ENCODE results near the gene EIF4G1.

The EIF4G1 gene

DNA sequence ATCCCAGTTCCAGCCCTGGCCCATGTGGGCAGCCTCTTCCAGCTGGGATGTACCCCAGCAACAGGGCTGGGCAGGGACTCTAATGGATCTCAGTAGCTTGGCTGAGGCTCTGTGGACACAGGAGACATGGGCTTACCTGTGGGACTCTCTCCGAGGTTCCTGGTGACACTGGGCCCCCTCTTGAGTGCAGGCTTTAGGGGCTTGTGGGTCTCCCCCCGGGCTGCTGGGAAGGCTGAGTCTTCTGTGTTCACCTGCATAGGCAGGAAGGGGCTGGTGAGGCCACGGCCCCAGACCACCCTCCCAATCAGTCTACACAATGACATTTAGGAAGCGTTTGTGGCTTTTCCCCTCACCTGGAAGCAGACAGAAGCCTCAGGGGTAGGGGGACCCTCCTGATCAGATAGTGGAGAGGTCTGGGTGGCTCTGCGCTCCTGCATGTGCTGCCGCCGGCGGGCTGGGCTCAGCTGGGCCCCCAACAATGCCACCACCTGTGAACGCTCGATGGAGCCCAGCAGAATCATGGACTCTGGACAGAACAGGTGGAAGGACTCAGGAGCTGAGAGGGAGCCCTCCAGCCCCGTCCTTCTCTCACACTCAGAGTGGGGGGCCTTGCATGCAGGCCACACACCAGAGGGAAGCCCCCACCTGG, 38.6 kb downstream of the EIF4G1 start:
- DNase-seq, result no peak

DNA sequence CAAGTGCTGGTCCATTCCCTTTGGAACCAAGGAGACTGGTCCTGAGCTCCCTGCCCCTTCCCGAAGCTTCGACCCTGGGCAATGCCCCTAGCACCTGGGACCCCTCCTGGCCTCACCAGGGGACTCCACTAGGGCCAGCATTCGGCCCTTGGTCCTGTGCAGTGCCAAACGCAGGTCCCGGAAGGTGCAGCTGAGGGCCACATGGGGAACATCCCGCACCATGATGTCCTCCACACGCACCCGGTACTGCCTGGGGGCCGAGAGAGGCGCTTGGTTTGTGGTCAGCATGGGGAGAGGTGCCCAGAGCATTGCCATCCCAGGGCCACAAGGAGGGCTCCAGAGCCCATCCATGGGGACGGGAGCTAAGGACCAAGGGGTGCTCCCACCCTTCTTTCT, 39.1 kb downstream of the EIF4G1 start:
- no peak for DNase-seq

DNA sequence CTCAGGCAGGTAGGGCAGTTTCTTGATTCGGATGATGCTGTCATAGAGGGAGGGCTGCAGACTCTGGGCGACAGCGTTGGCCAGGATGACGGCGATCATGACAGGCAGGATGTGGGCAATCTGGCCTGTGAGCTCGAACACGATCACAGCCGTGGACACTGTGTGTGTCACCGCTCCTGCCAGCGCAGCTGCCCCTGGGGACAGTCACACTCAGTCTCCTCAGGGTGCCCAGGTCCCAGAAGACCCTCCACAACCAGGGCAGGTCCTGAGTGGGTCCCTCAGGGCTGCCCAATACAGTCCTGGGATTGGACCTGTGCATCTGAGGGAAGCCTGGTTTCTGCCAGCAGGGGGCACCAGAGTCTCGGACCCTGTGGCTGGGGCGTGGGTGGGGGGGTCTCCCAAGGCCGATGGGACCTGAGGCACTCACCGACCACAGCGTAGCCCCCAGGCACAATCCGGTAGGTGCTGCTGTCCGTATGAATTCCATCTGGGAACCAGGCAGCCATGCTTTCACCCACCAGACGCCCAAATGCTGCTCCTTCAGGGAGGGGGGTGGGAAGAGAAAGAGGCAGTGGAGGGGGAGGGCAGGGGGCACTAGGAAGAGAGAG, 39.8 kb downstream of the EIF4G1 start:
- no peak for DNase-seq

DNA sequence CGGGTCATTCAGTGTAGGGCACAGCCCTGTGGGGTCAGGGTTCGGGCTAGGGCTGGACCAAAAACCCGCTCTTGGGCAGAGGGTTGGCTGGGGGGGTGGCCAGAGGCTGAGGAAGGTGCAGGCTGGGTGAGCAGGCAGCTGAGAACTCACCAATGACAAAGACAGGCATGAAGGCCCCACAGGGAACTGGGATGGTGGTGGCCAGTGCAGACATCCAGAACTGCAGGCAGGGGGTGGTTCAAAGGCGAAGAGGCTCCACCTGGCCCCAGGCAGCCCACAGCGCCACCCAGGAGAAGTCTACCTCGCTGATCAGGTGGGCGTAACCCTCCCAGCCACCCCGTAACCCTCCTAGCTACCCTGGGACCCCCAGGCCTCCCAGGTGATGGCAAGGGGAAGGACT, 40.3 kb downstream of the EIF4G1 start:
- no peak for DNase-seq

DNA sequence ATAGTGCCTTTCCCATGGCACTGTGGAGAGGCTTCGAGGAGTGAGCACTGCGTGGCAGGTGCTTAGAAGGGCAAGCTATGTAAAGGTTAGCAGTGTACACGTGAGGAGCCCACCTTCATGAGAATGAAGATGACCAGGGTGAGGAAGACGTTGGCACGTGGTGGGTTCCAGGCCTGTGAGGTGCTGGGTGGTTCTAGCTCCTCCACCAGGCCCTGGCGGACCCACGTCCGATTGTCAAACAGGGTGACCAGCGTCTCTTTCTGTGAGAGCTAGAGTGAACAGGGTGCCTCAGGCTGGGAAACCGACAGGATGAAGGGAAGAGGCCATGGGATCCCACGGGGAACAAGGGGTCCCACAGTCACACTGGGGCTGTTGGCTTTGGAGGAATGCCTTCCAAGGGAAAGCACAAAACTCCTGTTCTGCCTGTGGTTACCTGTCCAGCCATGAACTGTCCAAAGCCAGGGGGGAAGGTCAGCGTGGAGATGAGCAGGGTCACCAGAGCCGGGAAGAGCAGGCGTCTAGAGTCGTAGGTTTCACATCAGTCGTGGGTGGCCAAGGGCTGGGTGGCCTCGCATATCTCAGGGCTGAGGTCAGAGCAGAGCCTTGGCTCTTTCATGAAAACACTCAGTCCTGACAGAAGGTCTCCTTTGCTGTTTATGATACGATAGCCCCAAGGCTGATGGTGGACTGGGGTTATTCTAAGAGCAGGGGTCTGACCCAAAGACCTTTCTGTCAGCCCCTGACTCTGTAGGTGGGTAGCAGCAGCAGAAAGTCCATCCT, 41.0 kb downstream of the EIF4G1 start:
- no peak for DNase-seq

DNA sequence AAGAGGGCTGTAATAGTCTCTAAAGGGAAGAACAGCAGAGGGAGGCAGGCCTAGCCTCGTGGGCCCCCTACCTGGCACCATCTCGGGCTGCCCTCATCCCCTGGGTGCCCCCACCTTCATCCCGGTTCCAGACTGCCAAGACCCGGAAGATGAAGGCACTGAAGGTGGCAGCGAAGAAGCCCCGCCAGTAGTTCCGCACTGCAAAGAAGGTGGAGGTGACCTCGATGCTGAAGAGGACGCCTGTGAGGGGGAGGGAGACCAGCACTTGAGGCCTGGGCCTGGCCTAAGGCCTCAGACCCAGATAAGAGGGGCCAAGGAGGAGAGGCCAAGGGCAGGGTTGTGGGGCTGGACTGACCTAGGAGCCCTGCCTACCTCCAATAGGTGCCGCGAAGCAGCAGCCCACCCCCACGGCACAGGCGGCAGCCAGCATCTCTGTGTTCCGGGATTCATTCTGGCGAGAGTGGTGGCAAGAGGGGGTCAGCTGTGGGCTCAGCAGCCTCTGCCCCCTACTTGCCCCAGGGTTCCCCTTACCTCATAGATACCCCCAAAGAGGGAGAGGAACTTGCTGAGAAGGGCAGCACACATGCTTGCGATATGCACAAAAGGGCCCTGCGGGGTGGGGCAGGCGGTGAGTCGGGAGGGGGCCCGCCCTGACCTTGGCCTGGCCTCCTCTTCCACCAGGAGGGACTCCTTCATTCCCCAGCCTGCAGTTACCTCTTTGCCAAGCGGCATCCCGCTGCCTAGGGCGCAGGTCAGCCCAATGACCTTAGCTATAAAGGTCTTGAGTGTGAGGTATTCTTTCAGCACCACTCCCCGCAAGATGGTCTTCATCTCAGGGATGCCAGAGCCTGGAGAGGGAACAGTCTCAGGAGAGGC, 43.1 kb downstream of the EIF4G1 start:
- DNase-seq, result no peak

DNA sequence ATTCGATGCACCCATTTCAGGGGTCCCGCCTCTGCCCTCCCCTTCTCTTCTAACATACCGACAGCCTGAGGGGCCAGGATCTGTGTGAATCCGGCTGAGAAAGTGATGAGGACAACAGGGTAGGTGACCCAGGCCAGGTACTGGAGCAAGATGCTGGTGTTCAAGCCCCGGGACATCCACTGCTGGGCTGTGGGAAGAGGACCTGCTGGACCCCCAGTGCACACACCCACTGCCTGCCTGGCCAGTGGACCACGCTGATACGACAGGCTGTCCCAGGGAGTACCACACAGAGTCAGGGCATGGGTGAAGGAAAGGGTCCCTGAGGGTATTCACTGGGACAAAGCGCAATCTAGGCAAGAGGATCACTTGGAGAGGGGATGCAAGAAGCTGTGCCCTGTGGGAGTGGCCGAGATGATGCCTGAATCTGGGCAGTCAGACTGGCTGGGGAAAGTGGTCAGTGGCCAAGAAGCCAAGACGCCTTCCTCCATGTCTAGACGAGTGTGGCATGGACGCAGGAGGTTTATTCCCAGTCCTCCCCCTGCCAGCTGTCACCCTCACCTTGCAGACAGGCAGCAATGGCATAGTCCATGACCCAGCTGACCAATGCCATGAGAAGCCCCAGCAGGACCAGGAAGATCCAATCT, 43.8 kb downstream of the EIF4G1 start:
- DNase-seq, result no peak

DNA sequence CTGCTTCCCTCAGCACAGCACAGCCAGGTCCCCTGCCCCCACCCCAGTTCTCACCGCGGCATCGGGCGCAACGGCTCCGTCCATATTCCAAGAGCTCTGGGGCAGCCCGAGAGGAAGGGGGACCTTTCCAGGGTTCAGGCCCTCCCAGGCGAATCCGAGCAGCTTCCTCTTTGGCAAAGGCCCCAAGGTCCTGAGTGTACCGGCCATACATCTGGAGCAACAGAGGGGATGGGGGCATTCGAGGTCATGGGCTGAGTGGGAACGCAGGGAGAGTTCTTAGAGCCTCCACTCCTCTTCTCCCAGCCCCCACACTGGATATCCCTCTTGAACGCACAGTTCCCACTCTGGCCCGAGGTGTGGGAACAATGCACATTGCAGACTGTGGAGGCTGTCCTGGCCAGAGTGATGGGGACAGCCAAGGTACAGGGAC, 44.5 kb downstream of the EIF4G1 start:
- DNase-seq, result no peak

DNA sequence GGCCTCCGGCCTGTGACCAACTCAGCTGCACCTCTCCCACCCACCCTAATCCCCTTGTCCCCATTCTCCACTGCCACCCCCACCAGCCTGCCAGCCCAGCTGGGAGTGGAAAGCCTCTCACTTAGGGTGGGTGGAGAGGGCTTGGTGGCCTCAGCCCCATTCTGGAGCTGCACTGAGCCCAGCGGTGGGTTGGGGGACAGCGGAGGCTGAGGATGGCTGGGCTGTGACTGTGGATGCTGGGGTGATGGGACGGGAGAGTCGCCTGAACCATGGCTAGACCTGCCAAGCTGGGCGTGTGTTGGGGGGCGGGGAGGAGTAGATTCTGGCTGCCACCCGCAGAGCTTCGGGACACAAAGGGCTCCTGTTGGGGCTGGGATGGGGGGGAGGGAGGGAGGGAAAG, 45.2 kb downstream of the EIF4G1 start:
- no peak for DNase-seq

DNA sequence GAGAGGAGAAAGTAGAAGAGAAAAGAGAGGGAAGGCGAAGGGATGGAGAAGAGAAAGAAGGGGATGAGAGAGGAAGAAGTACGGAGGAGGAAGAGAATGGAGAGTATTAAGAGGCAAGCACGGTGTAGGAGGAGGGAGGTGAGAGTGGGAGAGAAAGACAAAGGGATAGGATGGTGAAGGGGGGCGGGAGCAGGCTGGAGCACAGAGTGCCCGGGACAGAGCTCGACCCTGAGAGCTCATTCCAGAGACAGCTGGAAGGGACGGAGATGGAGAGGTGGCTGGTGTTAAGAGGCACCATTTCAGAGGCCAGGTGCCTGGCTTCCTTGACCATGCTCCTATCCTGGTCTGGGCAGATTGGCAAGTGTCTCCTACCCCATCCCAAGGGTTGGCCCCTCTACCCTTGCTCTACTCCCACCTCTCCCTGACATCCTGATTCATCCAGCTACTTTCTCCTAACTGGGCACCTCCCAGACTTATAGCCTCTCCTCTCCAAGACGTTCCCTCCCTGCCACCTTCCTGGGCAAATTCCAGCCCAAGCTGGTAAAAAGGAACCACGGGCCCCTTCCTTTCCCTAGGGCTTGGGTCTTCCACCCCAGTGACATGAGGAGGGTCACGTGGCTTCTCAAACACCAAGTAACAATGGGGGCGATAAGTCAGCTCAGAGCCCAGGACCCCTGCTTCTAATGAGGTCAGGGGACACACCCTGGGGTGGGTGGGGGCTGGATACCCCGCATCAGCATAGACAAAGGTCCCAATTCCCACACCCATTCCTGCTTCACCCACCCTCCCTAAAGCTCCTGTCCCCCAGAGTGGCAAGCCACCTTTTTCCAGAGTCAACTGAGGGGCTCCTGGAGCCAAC, 45.9 kb downstream of the EIF4G1 start:
- DNase-seq, result no peak

DNA sequence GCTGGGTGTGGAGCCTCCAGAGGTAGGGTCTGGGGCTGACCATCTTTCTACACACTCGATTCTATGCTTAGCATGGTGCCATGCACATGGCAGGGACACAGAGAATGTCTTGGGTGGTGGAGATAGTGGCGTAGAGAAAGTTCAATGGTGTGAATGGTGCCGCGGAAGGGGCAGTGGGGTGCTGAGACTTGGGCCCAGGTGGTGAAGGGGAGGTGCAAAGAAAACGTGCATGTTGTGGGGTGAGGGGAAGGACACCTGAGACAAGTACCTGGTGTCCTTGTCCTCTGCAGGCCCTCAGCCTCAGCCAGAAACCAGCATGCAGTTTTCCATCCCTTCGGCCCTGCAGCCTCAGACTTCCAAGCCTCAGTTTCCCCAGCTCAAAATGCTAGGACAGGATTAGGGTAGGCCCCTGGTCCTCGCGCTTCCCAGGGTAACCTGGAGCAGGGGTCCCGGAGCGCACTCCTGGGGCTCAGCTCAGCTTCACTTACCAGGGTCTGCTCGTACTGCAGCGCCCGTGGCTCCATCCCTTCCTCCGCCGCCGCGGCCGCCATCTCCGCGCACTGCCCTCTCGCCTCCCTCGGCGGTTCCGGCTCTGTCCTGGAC, 46.6 kb downstream of the EIF4G1 start:
- no peak for DNase-seq

DNA sequence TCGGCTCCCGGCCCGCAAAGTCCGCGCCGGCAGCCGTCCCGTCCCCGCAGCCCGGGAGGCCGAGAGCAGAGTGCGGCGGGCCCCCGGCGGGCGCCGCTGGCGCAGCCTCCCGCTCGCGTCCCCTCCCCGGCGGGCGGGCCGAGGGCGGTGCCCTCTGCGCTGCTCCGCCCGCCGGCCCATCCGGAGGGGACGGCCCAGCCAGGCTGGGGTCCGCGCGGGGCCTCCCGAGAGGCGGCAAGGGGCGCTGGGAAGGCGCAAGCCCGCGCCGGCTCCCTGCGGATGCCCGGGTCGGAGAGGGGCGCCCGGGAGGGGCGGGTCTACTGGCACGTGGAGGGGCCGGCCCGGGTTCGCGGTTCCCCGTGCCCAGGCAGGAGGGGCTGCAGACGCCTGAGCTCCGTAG, 47.1 kb downstream of the EIF4G1 start, which contains the start of the genes CLCN2 and POLR2H:
Gene CLCN2 (minus strand): TSS at position 74 of the 400 bp plus-strand sequence. CDS start 126 bp downstream, outside the sequence.
Gene POLR2H (plus strand): TSS at position 179 of the 400 bp plus-strand sequence. CDS start 1,783 bp downstream, outside the sequence.
- DNase-seq, result peak; percentile 36

DNA sequence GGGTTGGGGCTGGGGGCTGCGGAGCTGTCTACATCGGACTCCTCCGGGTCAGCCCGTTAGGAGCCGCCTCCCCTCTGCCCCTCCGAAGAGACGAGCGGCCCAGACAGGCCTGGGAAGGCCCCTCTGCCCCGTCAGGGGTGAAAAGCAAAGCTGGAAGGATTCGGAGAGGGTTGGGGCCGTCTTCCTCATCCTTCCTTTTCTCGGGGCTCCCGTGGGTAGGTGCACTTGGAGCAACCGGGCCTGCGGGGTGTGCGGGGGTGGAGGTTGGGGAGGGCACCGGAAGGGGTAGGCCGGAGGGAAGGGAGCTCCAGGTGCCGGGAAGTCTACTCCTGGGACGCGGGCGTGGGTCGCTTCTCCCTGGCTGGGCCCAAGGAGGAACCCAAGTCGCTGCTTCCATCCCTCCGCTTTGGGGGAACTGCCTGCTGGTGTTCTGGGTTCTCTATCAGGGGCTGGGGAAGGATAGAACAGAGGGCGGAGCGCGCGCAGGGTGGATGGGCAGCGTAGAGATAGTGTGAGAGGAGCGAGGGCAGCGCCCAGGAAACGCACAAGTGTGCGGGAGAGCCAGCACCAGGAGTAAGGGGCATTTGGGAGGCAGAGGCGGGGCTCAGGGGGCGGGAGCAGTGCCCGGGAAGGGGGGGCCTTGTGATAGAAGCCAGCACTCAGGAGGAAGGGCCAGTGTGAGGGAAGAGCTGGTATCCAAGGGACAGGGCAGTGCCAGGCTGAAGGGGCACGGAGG, 47.7 kb downstream of the EIF4G1 start:
- DNase-seq, result peak; percentile 77

DNA sequence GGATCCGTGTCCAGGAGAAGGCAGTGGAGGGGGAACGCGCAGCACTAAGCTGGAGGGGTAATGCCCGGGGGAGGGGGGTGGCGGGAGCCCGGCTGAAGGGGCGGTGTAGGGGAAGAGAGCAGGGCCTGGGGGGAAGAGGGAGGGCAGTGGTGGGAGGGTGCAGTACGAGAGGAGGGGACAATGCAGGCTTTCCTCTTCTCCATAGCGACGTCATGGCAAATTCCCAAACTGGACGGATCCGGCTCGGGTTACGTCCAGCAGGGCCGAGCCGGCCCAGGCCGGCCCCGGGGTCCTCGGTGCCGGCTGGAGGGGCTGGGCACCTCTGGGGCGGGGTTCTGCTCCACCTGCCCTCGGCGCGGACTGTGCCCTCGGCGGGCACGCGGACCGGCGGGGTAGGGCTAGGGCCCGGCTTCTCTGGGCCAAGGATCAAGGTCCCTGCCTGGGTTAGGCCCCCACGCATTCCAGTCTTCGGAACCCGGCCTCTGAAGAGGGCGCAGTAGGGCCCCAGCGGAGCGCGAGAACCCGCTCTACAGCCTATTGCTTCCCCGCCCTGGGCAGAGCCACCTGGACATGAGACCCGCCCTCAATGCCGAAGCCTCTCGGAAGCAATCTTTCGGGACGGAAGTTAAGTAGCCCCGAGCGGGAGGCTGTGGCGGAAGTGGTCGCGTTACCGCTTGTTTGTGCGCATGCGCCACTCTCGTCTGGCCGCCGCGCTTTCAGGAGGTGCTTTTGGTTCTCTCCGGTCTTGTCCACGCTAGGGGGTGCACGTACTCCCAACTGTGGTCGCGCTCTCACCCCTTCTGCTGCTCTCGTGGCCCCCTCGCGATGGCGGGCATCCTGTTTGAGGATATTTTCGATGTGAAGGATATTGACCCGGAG, 48.5 kb downstream of the EIF4G1 start:
- DNase-seq, result peak; percentile 97

DNA sequence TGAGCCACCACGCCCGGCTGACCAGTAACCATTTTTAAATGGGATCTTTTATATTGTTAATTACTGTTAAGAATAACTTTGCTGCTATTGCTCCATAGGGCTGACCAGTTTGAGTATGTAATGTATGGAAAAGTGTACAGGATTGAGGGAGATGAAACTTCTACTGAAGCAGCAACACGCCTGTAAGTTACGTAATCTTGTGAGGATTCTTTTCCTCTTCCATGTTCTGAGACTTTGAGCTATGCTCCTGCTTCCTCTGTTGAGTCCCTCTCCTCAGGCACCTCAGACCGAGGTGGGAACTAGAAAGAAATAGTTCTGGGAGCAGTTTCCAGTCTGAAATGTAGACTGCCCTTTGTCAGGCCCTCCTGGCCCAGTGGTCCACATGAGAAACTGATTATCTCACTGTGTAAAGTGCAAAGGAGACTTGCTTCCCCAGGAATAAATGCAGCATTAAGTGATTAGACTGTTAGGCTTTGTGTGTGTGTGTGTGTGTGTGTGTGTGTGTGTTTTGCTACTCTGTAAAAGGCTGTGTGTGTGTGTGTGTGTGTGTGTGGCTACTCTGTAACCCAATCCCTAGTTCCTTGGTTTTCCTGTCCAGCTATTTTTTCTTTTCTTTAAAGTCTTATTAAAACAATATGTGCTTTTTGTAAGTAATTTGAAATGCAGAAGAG, 52.3 kb downstream of the EIF4G1 start:
- DNase-seq, result no peak

DNA sequence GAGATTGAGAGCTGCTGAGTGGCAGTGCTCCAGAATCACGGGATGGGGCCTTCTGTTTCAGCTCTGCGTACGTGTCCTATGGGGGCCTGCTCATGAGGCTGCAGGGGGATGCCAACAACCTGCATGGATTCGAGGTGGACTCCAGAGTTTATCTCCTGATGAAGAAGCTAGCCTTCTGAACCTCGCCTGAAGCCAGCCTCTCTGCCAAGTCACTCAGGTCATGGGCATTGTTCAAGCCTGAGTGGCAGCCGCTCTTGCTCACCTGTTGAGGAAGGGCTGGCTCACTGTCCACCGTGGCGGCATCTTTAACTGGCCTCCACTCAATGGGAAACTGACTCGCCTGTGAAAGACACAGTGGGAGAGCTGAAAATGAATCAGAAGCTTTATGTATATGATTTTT, 53.7 kb downstream of the EIF4G1 start:
- no peak for DNase-seq

DNA sequence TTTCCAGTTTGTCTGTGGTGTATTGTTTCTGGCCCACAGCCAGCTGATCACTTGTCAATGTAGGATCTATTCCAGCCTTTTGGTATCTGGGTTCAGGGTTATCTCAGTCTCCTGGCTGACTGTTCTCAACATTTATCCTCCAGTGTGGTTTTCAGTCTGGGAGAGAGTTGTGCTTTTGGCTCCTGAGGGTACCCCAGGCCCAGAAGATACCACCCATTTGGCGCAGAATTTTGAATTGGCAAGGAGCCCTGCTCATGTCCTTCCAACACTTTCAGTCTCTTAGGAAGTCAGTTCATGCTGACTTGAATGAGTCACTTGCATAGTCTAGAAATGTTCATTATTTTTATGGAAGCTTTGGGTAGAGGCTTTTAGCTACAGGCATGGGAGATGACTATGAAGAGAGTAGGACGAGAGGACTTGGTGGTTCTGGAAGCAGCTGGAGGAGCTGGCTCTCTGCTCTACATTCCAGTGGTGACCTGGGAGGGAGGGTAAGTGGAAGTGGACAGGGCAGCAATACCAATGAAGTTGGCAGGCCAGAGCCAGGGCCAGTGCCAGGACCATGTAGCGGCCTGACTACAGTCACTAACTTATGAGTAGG, 54.3 kb downstream of the EIF4G1 start:
- DNase-seq, result no peak

DNA sequence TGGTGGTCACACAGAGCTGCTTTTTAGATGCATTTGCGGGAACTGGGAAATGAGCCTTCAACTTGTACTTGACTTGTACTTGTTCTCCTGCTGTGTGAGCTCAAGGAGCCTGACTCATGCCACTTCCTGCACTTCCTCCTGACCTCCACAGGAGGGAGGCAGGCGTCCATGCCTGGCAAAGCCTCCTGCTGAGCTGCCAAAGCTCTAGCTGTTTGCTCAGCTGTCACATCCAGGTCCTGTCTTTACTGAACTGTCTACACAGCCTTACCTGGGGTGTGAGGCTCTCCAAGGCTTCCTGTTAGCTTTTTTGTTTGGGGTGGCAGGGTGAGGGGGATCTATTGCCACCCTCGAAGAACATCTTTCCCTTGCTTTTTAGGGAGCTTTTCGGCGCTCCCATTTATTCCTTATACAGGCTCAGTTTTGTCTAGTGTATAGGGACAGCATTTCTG, 57.2 kb downstream of the EIF4G1 start:
- DNase-seq, result peak; percentile 62

Measured in NCI-H2227 treated with DMSO at 0.1 percent for 48 hours (cell line).